Spleen (tissue), 11 donors: ENCODE measurements around the gene SHC1. TPM values are rescaled to one million over a fixed set of nuclear protein-coding genes. Genes with fewer than 3 reads are reported as not detected.

Experiments used
- DNase-seq: peaks from one replicate; pipeline ENCODE4 v3.0.0-alpha.2; 2020
- H3K27ac ChIP-seq, 8 donors: fragments of 200-600 bp; sonication (generic) in 7 of 8; 1 replicate in 4 of 8; 2 replicates in 4 of 8; pipeline versions ENCODE4 v1.5.0 to v1.8.0; 2016 to 2021; ENCODE audit warnings: inconsistent platforms in 4 of 8, mild to moderate bottlenecking in 4 of 8, moderate library complexity in 1 of 8
- H3K27me3 ChIP-seq, 7 donors: fragments of 200-600 bp; sonication (generic) in 6 of 7; replicated peaks in 1 of 7; 1 replicate in 4 of 7; 2 replicates in 3 of 7; pipeline versions ENCODE4 v1.5.0 to v1.8.0; 2016 to 2021; ENCODE audit warnings: inconsistent platforms in 3 of 7, mild to moderate bottlenecking in 1 of 7
- H3K36me3 ChIP-seq, 6 donors: fragments of 200-600 bp; sonication (generic) in 5 of 6; 1 replicate in 4 of 6; 2 replicates in 2 of 6; pipeline versions ENCODE4 v1.5.0 to v1.8.0; 2016 to 2021; ENCODE audit warnings: inconsistent platforms in 2 of 6
- H3K4me1 ChIP-seq, 6 donors: fragments of 200-600 bp; sonication (generic) in 5 of 6; 1 replicate in 3 of 6; 2 replicates in 3 of 6; pipeline versions ENCODE4 v1.5.0 to v1.8.0; 2016 to 2021; ENCODE audit warnings: inconsistent platforms in 3 of 6
- H3K4me3 ChIP-seq, 8 donors: fragments of 200-600 bp; sonication (generic) in 7 of 8; 1 replicate in 4 of 8; 2 replicates in 4 of 8; pipeline versions ENCODE4 v1.5.0 to v1.8.0; 2016 to 2021; ENCODE audit warnings: inconsistent platforms in 4 of 8, mild to moderate bottlenecking in 4 of 8, moderate library complexity in 2 of 8
- H3K9me3 ChIP-seq, 8 donors: fragments of 200-600 bp; sonication (generic) in 7 of 8; 1 replicate in 4 of 8; 2 replicates in 4 of 8; pipeline versions ENCODE4 v1.5.0 to v1.8.0; 2016 to 2021; ENCODE audit warnings: inconsistent platforms in 4 of 8
- POLR2A ChIP-seq, 3 donors: fragments of 450-650 bp; IDR thresholded peaks; one replicate each; pipeline ENCODE4 v1.5.1; 2017; ENCODE audit warnings: antibody characterized with exemption in 3 of 3, mild to moderate bottlenecking in 1 of 3
- POLR2AphosphoS5 ChIP-seq, 3 donors: sonication (generic); formaldehyde crosslinking; IDR thresholded peaks; one replicate each; pipeline ENCODE4 v1.5.1; 2017; ENCODE audit warnings: antibody characterized with exemption in 3 of 3
- WGBS, 5 donors: extraction: QIAGEN DNeasy Blood & Tissue Kit in 3 of 5; methylation state at CpG; one replicate each; pipeline versions ENCODE4 v1.1.5 to v1.1.7; 2013 to 2018; 5-methylcytosine and 5-hydroxymethylcytosine counted together
- intact Hi-C: fragments of 100-400 bp; cut with DNase I; formaldehyde crosslinking; loops from one replicate; pipeline ENCODE4 v1.15.0; 2023; ENCODE audit warnings: low total_unique reads
- polyA plus RNA-seq, 3 donors: library from polyadenylated mRNA; stranded (reverse); fragments of 200-250 nt; gene quantifications; one replicate each; pipeline ENCODE4 v1.2.1, GENCODE V29; 2013
- total RNA-seq, 7 donors: library from RNA; depleted of rRNA in 3 of 7; stranded (reverse); fragments of >200 nt in 3 of 7; fragmentation: NEBNext Ultra II Directional in 4 of 7; extraction: Animal tissue kit (Norgen Biotek cat#: 25700) in 4 of 7; gene quantifications; one replicate each; pipeline versions ENCODE4 v1.1.0 to v1.2.1, GENCODE V29; 2016 to 2021
- TF ChIP-seq, protein P1 (sequence below), 11 experiments: fragments of 200-600 bp in 7 of 11; fragments of 450-650 bp in 4 of 11; sonication (generic) in 4 of 11; IDR thresholded peaks in 8 of 11; conservative IDR thresholded peaks in 3 of 11; 1 replicate in 7 of 11; 2 replicates in 4 of 11; pipeline versions ENCODE4 v1.4.0 to v1.8.0; 2016 to 2021; ENCODE audit warnings: antibody characterized with exemption in 11 of 11, inconsistent platforms in 4 of 11, mild to moderate bottlenecking in 1 of 11
- donor health status: healthy with polysubstance abuse.
- donor health status: DM: no; HTN: no; CAD: no; lungs with moderate emphysema.
- donor health status: DM: no; HTN: no; CAD: no.
- donor health status: Bipolar disorder and iron deficiency.
- donor health status: healthy.
- donor health status: DM: no; HTN: no; CAD: no.
- donor health status: DM: yes; HTN: yes; CAD: no.

The SHC1 gene
- total and polyA plus RNA-seq, 10 donors: 36.8 to 133 (median 92.3) TPM

DNA sequence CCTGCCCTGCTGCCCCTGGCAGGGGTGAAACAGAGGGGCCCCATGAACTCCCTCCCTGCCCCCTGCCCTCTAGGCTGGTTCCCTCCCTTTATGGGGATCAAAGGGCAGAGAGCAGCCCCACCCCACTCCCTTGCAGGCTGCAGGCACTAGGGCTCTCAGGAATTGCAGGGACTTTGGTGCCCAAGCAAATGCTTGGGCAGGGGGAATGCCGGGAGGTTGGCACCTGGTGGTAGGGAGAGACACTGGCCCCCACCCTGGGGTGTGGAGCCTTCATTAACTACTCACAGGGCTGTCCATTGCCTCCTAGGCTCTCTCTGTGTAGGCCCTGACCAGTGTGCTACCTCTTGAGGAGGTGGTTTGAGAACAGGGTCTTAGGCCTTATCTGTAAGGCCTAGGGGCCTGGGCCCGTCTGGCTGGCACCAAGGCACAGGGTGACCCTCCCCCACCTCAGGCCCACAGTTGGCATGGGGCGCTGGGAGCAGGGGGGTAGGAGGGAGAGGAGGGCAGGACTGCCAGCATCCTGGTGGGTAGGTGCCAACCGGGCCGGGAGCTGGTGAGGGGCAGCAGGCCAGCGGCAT lies 36.8 kb upstream of the SHC1 start:
- WGBS, 5 donors: 47 to 82% (median 64%) methylated on average over 4 to 6 of the region's 6 CpGs
- H3K9me3 ChIP-seq: no peaks in the 10 kb centered on the region
- H3K36me3 ChIP-seq: peaks cover 0 to 11% (median 0%) of the 10 kb centered on the region in 6 donors
- intact Hi-C loops: loop anchor here (10.0 kb wide), 1 partner anchor 57 kb away; the partner anchor contains the start of gene EFNA4
- peak; percentile 87 for DNase-seq
- H3K27me3 ChIP-seq: no peaks in the 10 kb centered on the region
- TF ChIP-seq POLR2A (IDR thresholded peaks at IDR 0.05) (no peak), POLR2AphosphoS5 (IDR thresholded peaks at IDR 0.05) (no peak)
- TF ChIP-seq, protein P1, sequence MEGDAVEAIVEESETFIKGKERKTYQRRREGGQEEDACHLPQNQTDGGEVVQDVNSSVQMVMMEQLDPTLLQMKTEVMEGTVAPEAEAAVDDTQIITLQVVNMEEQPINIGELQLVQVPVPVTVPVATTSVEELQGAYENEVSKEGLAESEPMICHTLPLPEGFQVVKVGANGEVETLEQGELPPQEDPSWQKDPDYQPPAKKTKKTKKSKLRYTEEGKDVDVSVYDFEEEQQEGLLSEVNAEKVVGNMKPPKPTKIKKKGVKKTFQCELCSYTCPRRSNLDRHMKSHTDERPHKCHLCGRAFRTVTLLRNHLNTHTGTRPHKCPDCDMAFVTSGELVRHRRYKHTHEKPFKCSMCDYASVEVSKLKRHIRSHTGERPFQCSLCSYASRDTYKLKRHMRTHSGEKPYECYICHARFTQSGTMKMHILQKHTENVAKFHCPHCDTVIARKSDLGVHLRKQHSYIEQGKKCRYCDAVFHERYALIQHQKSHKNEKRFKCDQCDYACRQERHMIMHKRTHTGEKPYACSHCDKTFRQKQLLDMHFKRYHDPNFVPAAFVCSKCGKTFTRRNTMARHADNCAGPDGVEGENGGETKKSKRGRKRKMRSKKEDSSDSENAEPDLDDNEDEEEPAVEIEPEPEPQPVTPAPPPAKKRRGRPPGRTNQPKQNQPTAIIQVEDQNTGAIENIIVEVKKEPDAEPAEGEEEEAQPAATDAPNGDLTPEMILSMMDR (IDR thresholded peaks at IDR 0.05 in 8 of 11, conservative IDR thresholded peaks at IDR 0.05 in 3 of 11): no peak
- H3K4me3 ChIP-seq: peak overlapping the region in 3 of 8 donors; percentile 37 to 76 (median 43)
- H3K27ac ChIP-seq: peak overlapping the region; percentile 13 to 99 (median 95)
- H3K4me1 ChIP-seq: peaks cover 35 to 96% (median 87%) of the 10 kb centered on the region in 6 donors

DNA sequence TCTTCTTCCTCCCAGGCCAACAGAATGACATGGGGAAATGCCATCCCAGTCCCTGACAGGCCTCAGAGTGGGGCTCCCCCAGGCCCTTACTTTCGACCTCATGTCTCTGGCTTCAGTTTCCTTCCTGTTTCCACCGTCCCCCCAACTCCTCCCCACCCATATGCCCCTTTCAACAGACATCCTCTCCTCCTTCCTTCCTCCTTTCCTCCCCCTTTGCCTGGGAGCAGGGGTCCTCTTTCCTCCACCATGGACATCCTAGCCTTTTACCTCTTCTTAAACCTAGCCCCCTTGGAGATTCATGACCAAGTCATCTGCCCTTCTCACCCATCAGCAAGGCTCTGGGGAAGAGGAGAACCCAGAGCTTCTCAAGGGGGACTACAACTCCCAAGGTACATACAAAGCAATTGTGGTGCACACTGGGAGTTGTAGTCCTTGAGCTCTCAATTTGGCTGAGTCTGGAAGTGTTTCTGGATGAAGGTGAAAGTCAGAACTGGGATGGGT lies 36.1 kb upstream of the SHC1 start:
- intact Hi-C loops: loop anchor here (10.0 kb wide), 1 partner anchor 58 kb away; the partner anchor contains the start of gene EFNA4
- Histone ChIP-seq H3K4me1 (peaks cover 28 to 91% (median 80%) of the 10 kb centered on the region in 6 donors), H3K4me3 (peak overlapping the region in 1 of 8 donors; percentile 76), H3K27me3 (no peaks in the 10 kb centered on the region), H3K27ac (peak overlapping the region; percentile 81 to 99 (median 95)), H3K9me3 (no peaks in the 10 kb centered on the region), H3K36me3 (peaks cover 0 to 9% (median 0%) of the 10 kb centered on the region in 6 donors)
- DNase-seq: peak; percentile 79
- TF ChIP-seq, protein P1 (IDR thresholded peaks at IDR 0.05 in 8 of 11, conservative IDR thresholded peaks at IDR 0.05 in 3 of 11): no peak
- no peak for TF ChIP-seq POLR2AphosphoS5 (IDR thresholded peaks at IDR 0.05)
- TF ChIP-seq POLR2A (IDR thresholded peaks at IDR 0.05): no peak
- 4 to 17% (median 11%) methylated on average over 2 of the region's 2 CpGs for WGBS, 5 donors

GRCh38 chr1:155005076-155006011 lies 34.8 kb upstream of the SHC1 start:
- Histone ChIP-seq H3K9me3 (no peaks in the 10 kb centered on the region), H3K36me3 (no peaks in the 10 kb centered on the region), H3K27ac (peak overlapping the region; percentile 81 to 99 (median 95)), H3K4me3 (peak overlapping the region in 5 of 8 donors; percentile 71 to 90 (median 81)), H3K27me3 (no peaks in the 10 kb centered on the region), H3K4me1 (peaks cover 26 to 91% (median 67%) of the 10 kb centered on the region in 6 donors)
- peak; percentile 88 for DNase-seq
- whole genome bisulfite sequencing, 5 donors: 33 to 42% (median 41%) methylated on average over 16 to 17 of the region's 17 CpGs
- intact Hi-C loops: loop anchor here (10.0 kb wide), 1 partner anchor 59 kb away; the partner anchor contains the start of gene EFNA4
- TF ChIP-seq POLR2A (IDR thresholded peaks at IDR 0.05) (no peak), POLR2AphosphoS5 (IDR thresholded peaks at IDR 0.05) (peak; percentile 20 to 56 (median 42))

DNA sequence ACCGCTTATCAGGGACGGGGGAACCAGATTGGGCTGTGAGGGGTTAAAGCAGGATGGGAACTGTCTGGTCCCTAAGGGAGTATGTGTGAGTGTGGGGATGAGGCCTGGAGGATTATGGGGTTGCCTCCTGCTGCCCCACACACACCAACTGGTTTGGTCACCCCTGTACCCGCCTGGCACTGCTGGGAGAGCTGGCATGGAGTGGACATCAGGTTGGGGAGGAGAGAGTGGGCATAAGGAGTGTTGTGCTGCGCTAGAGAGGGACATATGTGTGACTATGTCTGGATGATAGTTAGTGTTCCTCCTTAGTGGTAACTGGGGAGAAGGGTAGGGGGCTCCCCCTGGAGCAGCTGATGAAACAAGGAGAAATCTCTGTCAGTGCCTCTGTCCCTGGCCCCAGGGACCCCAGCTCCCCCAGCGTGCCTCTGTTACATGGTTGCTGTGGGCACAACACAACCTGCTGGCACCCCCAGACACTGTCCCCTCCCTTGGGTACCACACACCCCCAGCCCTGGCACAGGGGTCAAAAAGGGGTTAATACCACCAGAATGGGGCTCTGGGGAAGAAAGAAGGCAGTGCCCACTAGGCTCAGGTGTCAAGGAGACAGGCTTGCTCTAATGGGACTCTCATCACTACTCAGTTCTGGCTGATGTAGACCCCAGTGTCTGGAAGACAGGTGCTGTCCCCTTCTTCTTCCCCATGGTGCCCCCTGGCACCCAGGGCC lies 34.0 kb upstream of the SHC1 start:
- Histone ChIP-seq H3K4me3 (peak overlapping the region; percentile 71 to 90 (median 78)), H3K9me3 (no peaks in the 10 kb centered on the region), H3K27me3 (no peaks in the 10 kb centered on the region), H3K27ac (peak overlapping the region; percentile 81 to 99 (median 95)), H3K36me3 (no peaks in the 10 kb centered on the region), H3K4me1 (peaks cover 33 to 91% (median 68%) of the 10 kb centered on the region in 6 donors)
- DNase-seq: no peak
- intact Hi-C loops: loop anchor here (5.0 to 10.0 kb wide), 2 partner anchors 42 to 60 kb away; partner anchors contain the start of genes EFNA4 and PYGO2
- TF ChIP-seq, protein P1 (IDR thresholded peaks at IDR 0.05 in 8 of 11, conservative IDR thresholded peaks at IDR 0.05 in 3 of 11): no peak
- no peak for TF ChIP-seq POLR2AphosphoS5 (IDR thresholded peaks at IDR 0.05)
- no peak for TF ChIP-seq POLR2A (IDR thresholded peaks at IDR 0.05)
- WGBS, 5 donors: 42 to 62% (median 45%) methylated on average over 5 of the region's 5 CpGs
